LNCAP (cell line): ENCODE results near the gene POTEB.
"Not testable (repeated sequence)": the region's sequence is repeated elsewhere in the genome, so short reads cannot be mapped to it uniquely, and the experiment has no call there.

Experiments
- TF ChIP-seq, protein P1 (sequence below): fragments of 450-650 bp; IDR thresholded peaks from 2 replicates; pipeline ENCODE4 v1.5.1; 2017; ENCODE audit warnings: mild to moderate bottlenecking

POTEB gene

DNA sequence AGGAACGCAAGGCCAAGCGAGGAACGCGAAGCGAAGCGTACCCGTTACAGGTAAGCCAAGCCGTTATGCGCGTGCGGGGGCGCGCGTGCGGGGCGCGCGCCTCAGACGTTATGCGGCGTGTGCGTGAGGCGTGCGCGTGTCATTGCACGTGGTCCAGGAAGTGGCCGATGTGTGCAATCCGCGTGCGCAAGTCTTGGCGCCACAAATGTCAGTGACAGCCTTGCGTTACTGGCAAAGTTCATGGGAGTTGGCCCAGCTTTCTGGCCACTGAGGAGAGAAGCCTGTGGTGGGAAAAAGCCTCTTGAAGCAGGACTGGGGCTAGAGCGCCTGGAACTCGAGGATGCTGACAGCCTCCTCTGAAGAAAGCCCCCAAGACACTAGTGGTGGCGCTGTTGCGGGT is at the start of gene POTEB:
Gene POTEB, minus strand, starts transcription at position 101 of the 400 bp plus-strand sequence. CDS start 489 bp downstream, outside the sequence.
- TF ChIP-seq, protein P1, sequence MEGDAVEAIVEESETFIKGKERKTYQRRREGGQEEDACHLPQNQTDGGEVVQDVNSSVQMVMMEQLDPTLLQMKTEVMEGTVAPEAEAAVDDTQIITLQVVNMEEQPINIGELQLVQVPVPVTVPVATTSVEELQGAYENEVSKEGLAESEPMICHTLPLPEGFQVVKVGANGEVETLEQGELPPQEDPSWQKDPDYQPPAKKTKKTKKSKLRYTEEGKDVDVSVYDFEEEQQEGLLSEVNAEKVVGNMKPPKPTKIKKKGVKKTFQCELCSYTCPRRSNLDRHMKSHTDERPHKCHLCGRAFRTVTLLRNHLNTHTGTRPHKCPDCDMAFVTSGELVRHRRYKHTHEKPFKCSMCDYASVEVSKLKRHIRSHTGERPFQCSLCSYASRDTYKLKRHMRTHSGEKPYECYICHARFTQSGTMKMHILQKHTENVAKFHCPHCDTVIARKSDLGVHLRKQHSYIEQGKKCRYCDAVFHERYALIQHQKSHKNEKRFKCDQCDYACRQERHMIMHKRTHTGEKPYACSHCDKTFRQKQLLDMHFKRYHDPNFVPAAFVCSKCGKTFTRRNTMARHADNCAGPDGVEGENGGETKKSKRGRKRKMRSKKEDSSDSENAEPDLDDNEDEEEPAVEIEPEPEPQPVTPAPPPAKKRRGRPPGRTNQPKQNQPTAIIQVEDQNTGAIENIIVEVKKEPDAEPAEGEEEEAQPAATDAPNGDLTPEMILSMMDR: not testable (repeated sequence)
